HFF-Myc (cell line): ENCODE data around the gene MIPEP.

Experiments used
- DNase-seq: peaks from one replicate; pipeline ENCODE4 v3.0.0-alpha.2; 2011; ENCODE audit warnings: low read depth; ENCODE audit errors: extremely low read depth
- H3K4me3 ChIP-seq: replicated peaks from 2 replicates; pipeline ENCODE4 v1.5.1; 2011; ENCODE audit warnings: low read depth, mild to moderate bottlenecking, control low read depth, low read length
- CTCF ChIP-seq: IDR thresholded peaks from 2 replicates; pipeline ENCODE4 v1.5.1; 2012; ENCODE audit warnings: mild to moderate bottlenecking, low read depth, low read length, control low read depth; ENCODE audit errors: missing control alignments

Gene MIPEP

GRCh38 chr13:23822252-23822824 is 66.9 kb downstream of the MIPEP start:
- H3K4me3 ChIP-seq = no peak overlapping the region
- TF ChIP-seq CTCF = no peak
- DNase-seq = no peak

- H3K4me3 ChIP-seq = no peak overlapping the region
- no peak for DNase-seq
- no peak for TF ChIP-seq CTCF
Measured at GRCh38 chr13:23820530-23820929, 68.7 kb downstream of the MIPEP start.

- no peak for TF ChIP-seq CTCF
- no peak overlapping the region for H3K4me3 ChIP-seq
- no peak for DNase-seq
Measured at GRCh38 chr13:23817830-23818229, 71.4 kb downstream of the MIPEP start.

GRCh38 chr13:23817136-23817535 is 72.1 kb downstream of the MIPEP start:
- no peak overlapping the region for H3K4me3 ChIP-seq
- DNase-seq = no peak
- no peak for TF ChIP-seq CTCF

- no peak overlapping the region for H3K4me3 ChIP-seq
- no peak for TF ChIP-seq CTCF
- no peak for DNase-seq
Measured at GRCh38 chr13:23813635-23814034, 75.6 kb downstream of the MIPEP start.

- TF ChIP-seq CTCF = no peak
- no peak overlapping the region for H3K4me3 ChIP-seq
- no peak for DNase-seq
Measured at GRCh38 chr13:23811366-23812062, 77.7 kb downstream of the MIPEP start.
